GM21619 (cell line): Measurements from ENCODE around the gene CLIP2.
"Not testable (repeated sequence)": the region's sequence is repeated elsewhere in the genome, so short reads cannot be mapped to it uniquely, and the experiment has no call there.

Experiments
- ATAC-seq: cut with Tn5 transposase; IDR thresholded peaks from one replicate; pipeline ENCODE4 v1.9.1; 2021; ENCODE audit not compliant: unreplicated experiment

CLIP2 gene

GRCh38 chr7:74428023-74428422, 138.8 kb downstream of the CLIP2 start:
- ATAC-seq, result no peak

GRCh38 chr7:74429153-74429747, 140.0 kb downstream of the CLIP2 start:
- no peak for ATAC-seq

GRCh38 chr7:74430409-74430808, 141.2 kb downstream of the CLIP2 start:
- ATAC-seq, result not testable (repeated sequence)

- no peak for ATAC-seq
Observed at GRCh38 chr7:74430961-74431466, 141.8 kb downstream of the CLIP2 start.

GRCh38 chr7:74437291-74437571, 148.0 kb downstream of the CLIP2 start:
- ATAC-seq, result not testable (repeated sequence)

- no peak for ATAC-seq
Observed at GRCh38 chr7:74438327-74438726, 149.1 kb downstream of the CLIP2 start.

GRCh38 chr7:74439541-74439940, 150.3 kb downstream of the CLIP2 start:
- no peak for ATAC-seq

- not testable (repeated sequence) for ATAC-seq
Observed at GRCh38 chr7:74440143-74440542, 150.9 kb downstream of the CLIP2 start.

- ATAC-seq, result no peak
Observed at GRCh38 chr7:74441801-74442200, 152.6 kb downstream of the CLIP2 start.

- ATAC-seq, result no peak
Observed at GRCh38 chr7:74443543-74444247, 154.5 kb downstream of the CLIP2 start.

- no peak for ATAC-seq
Observed at GRCh38 chr7:74449144-74449543, 159.9 kb downstream of the CLIP2 start.

GRCh38 chr7:74449809-74450397, 160.7 kb downstream of the CLIP2 start:
- ATAC-seq, result no peak

- ATAC-seq, result no peak
Observed at GRCh38 chr7:74452748-74453321, 163.6 kb downstream of the CLIP2 start.

GRCh38 chr7:74453322-74454011, 164.3 kb downstream of the CLIP2 start, which contains the start of gene GTF2IRD1:
Gene GTF2IRD1 (plus strand): TSS chr7:74453906. CDS start chr7:74508081, 54,175 bp downstream.
- ATAC-seq, result no peak

- ATAC-seq, result no peak
Observed at GRCh38 chr7:74454021-74454924, 165.1 kb downstream of the CLIP2 start.

GRCh38 chr7:74454925-74455288, 165.7 kb downstream of the CLIP2 start:
- ATAC-seq, result no peak

- no peak for ATAC-seq
Observed at GRCh38 chr7:74455291-74455804, 166.1 kb downstream of the CLIP2 start.
